Endothelial cell of umbilical vein (primary cell): Measurements from ENCODE around the gene PPP2R5D. TPM values are rescaled to one million over a fixed set of nuclear protein-coding genes. Genes with fewer than 3 reads are reported as not detected.
"Not testable (repeated sequence)": the region's sequence is repeated elsewhere in the genome, so short reads cannot be mapped to it uniquely, and the experiment has no call there.

ENCODE experiments used
- BruUV-seq: library from RNA; stranded (reverse); fragments of 400-500 nt; replicated peaks from 2 replicates; lab custom pipeline; 2021; lab: Mats Ljungman, UMichigan
- CTCF ChIA-PET: fragments of 300-600, 350-600 bp; sonication (Branson Sonifier 250); formaldehyde crosslinking; loops from one replicate; lab custom pipeline; 2021; ENCODE audit warnings: antibody characterized with exemption, inconsistent platforms; lab: Charles Lee
- POLR2A ChIA-PET: fragments of 300-600, 350-600 bp; sonication (Branson Sonifier 250); formaldehyde crosslinking; loops from one replicate; lab custom pipeline; 2021; ENCODE audit warnings: antibody characterized with exemption, inconsistent platforms; lab: Charles Lee
- DNase-seq: peaks from one replicate; pipeline ENCODE4 v3.0.0-alpha.2; 2011; ENCODE audit warnings: low read depth, low spot score
- FAIRE-seq: peaks from 2 replicates; lab custom pipeline; 2011; peaks lifted over from hg19 to GRCh38; lab: Jason Lieb, UNC
- H2AFZ ChIP-seq: 2 replicates; pipeline ENCODE4 v1.6.0; 2012; ENCODE audit warnings: low read depth, low read length, control low read depth, inconsistent platforms
- H3K27ac ChIP-seq: 2 replicates; pipeline ENCODE4 v1.5.1; 2011; ENCODE audit warnings: low read depth, mild to moderate bottlenecking, control low read depth, low read length, moderate library complexity; ENCODE audit not compliant: insufficient read depth
- H3K27me3 ChIP-seq, 2 experiments: 2 replicates each; pipeline versions ENCODE4 v1.6.0 to v1.6.1; 2011; ENCODE audit warnings: low read length in 2 of 2, mixed read lengths in 1 of 2; ENCODE audit not compliant: control insufficient read depth in 2 of 2, insufficient read depth in 2 of 2
- H3K36me3 ChIP-seq, 2 experiments: 2 replicates in 1 of 2; 3 replicates in 1 of 2; pipeline ENCODE4 v1.5.1; 2011; ENCODE audit warnings: low read length in 2 of 2, mild to moderate bottlenecking in 1 of 2, moderate library complexity in 1 of 2; ENCODE audit not compliant: control insufficient read depth in 2 of 2, insufficient read depth in 2 of 2; ENCODE audit errors: extremely low read depth in 1 of 2
- H3K4me1 ChIP-seq: 3 replicates; pipeline ENCODE4 v1.5.1; 2011; ENCODE audit warnings: mild to moderate bottlenecking, low read length; ENCODE audit not compliant: control insufficient read depth, insufficient read depth; ENCODE audit errors: extremely low read depth
- H3K4me2 ChIP-seq: 2 replicates; pipeline ENCODE4 v1.6.1; 2011; ENCODE audit warnings: low read length, control low read depth, mixed read lengths; ENCODE audit not compliant: insufficient read depth
- H3K4me3 ChIP-seq, 3 experiments: fragments of 200-600 bp in 1 of 3; sonication (generic), shearing (Covaris generic) in 1 of 3; replicated peaks in 1 of 3; 2 replicates each; pipeline ENCODE4 v1.5.1; 2011 to 2016; ENCODE audit warnings: control low read depth in 3 of 3, low read length in 3 of 3, mild to moderate bottlenecking in 2 of 3, inconsistent platforms in 1 of 3, low read depth in 1 of 3, moderate library complexity in 1 of 3; ENCODE audit not compliant: insufficient read depth in 1 of 3
- H3K79me2 ChIP-seq: 2 replicates; pipeline ENCODE4 v1.6.0; 2012; ENCODE audit warnings: low read length, inconsistent platforms; ENCODE audit not compliant: control insufficient read depth, insufficient read depth
- H3K9ac ChIP-seq: replicated peaks from 2 replicates; pipeline ENCODE3; 2011; ENCODE audit warnings: low read length, control low read depth; ENCODE audit not compliant: insufficient read depth; ENCODE audit errors: extremely low read depth
- H3K9me1 ChIP-seq: replicated peaks from 3 replicates; pipeline ENCODE4 v1.6.0; 2011; ENCODE audit warnings: mild to moderate bottlenecking, low read length; ENCODE audit not compliant: control insufficient read depth, insufficient read depth; ENCODE audit errors: extremely low read depth
- H3K9me3 ChIP-seq: replicated peaks from 2 replicates; pipeline ENCODE4 v1.5.1; 2012; ENCODE audit warnings: low read length, inconsistent platforms; ENCODE audit not compliant: control insufficient read depth, insufficient read depth
- H4K20me1 ChIP-seq: replicated peaks from 2 replicates; pipeline ENCODE3; 2011; ENCODE audit warnings: mild to moderate bottlenecking, low read length; ENCODE audit not compliant: control insufficient read depth, insufficient read depth; ENCODE audit errors: extremely low read depth
- CTCF ChIP-seq, 2 donors: IDR thresholded peaks; 1 replicate in 1 of 2; 2 replicates in 1 of 2; pipeline ENCODE4 v1.5.1; 2011; ENCODE audit warnings: low read length in 2 of 2, mild to moderate bottlenecking in 2 of 2, moderate library complexity in 2 of 2, control low read depth in 1 of 2, inconsistent platforms in 1 of 2, low read depth in 1 of 2; ENCODE audit not compliant: insufficient read depth in 1 of 2; ENCODE audit errors: extremely low read depth in 1 of 2
- EZH2 ChIP-seq: IDR thresholded peaks from 2 replicates; pipeline ENCODE4 v1.6.1; 2012; ENCODE audit warnings: borderline replicate concordance, low read depth, mild to moderate bottlenecking, moderate library complexity, low read length, inconsistent platforms; ENCODE audit not compliant: severe bottlenecking
- FOS ChIP-seq: IDR thresholded peaks from 2 replicates; pipeline ENCODE4 v1.6.1; 2011; ENCODE audit warnings: mild to moderate bottlenecking, low read length, moderate library complexity, borderline replicate concordance; ENCODE audit not compliant: insufficient read depth
- GATA2 ChIP-seq: IDR thresholded peaks from 2 replicates; pipeline ENCODE4 v1.7.0; 2011; ENCODE audit warnings: low read depth, mild to moderate bottlenecking, moderate library complexity, mixed read lengths, low read length; ENCODE audit not compliant: insufficient read length, insufficient read depth
- JUN ChIP-seq: IDR thresholded peaks from 2 replicates; pipeline ENCODE4 v1.6.1; 2011; ENCODE audit warnings: borderline replicate concordance, low read depth; ENCODE audit not compliant: insufficient read length, insufficient read depth
- MAX ChIP-seq: IDR thresholded peaks from 2 replicates; pipeline ENCODE4 v1.6.1; 2011; ENCODE audit not compliant: insufficient read depth, insufficient read length
- MYC ChIP-seq: IDR thresholded peaks from one replicate; pipeline ENCODE4 v1.6.1; 2011; ENCODE audit warnings: mild to moderate bottlenecking, low read depth, low read length
- POLR2A ChIP-seq: IDR thresholded peaks from 2 replicates; pipeline ENCODE4 v1.6.1; 2012; ENCODE audit warnings: low read depth, mild to moderate bottlenecking, control low read depth, low read length
- POLR2AphosphoS5 ChIP-seq: IDR thresholded peaks from 2 replicates; pipeline ENCODE4 v1.6.1; 2012; ENCODE audit warnings: low read depth, mild to moderate bottlenecking, control low read depth, low read length, moderate library complexity; ENCODE audit not compliant: insufficient read depth
- dilution Hi-C: fragments of 300-500 bp; cut with MboI; formaldehyde crosslinking; loops from one replicate; pipeline ENCODE4 v1.15.0; 2019; ENCODE audit warnings: low sequenced_read_pairs; ENCODE audit not compliant: extremely low pct_ligation_motif_present
- intact Hi-C: fragments of 100-400 bp; cut with micrococcal nuclease; formaldehyde crosslinking; loops from one replicate; pipeline ENCODE4 v1.10.0; 2022
- polyA plus RNA-seq, 4 experiments: library from polyadenylated mRNA; depleted of rRNA in 3 of 4; stranded (reverse) in 3 of 4; unstranded in 1 of 4; fragments of >200 nt; gene quantifications; 2 replicates each; pipeline versions ENCODE4 v1.2.1 to v1.2.3, GENCODE V29; 2011 to 2012; ENCODE audit warnings: missing spikeins in 1 of 4
- total RNA-seq: library from RNA; stranded (reverse); gene quantifications from 2 replicates; pipeline ENCODE4 v1.2.3, GENCODE V29; 2021

The PPP2R5D gene
- total and polyA plus RNA-seq, 2 donors (not counting 3 experiments of a cell fraction or from before 2014, with no cell fraction given), result 45.5 to 60.2 TPM

GRCh38 chr6:43040542-43041257 is 56.3 kb downstream of the PPP2R5D start:
- no peak overlapping the region for H3K4me3 ChIP-seq
- H3K27ac ChIP-seq, result no peak overlapping the region
- peaks cover 5 to 55% of the 10 kb centered on the region in 2 experiments for H3K36me3 ChIP-seq
- DNase-seq, result no peak
- H3K9ac ChIP-seq, result no peak overlapping the region
- intact Hi-C loops, result no loop called here
- FAIRE-seq, result no peak
- no peaks in the 10 kb centered on the region for H3K79me2 ChIP-seq
- H3K4me1 ChIP-seq, result no peaks in the 10 kb centered on the region
- H3K9me1 ChIP-seq, result no peaks in the 10 kb centered on the region
- H3K4me2 ChIP-seq, result no peak overlapping the region
- H4K20me1 ChIP-seq, result no peaks in the 10 kb centered on the region
- H3K9me3 ChIP-seq, result no peaks in the 10 kb centered on the region
- TF ChIP-seq MYC (no peak), FOS (no peak), JUN (no peak), CTCF (IDR thresholded peaks at IDR 0.05; ENCODE audit: extremely low read depth in 1 of 2, insufficient read depth in 1 of 2, low read depth in 1 of 2, low read length in 2 of 2) (no peak), POLR2AphosphoS5 (no peak), MAX (no peak), GATA2 (no peak), POLR2A (no peak), EZH2 (no peak)
- CTCF ChIA-PET, result interaction anchor here (0.6 to 1.2 kb wide), 2 partner anchors 9 to 259 kb away, joined by 3 read pairs; partner anchors contain the start of gene BICRAL
- BruUV-seq, result no TSS peak
- H3K27me3 ChIP-seq, result no peaks in the 10 kb centered on the region
- no peak overlapping the region for H2AFZ ChIP-seq
- POLR2A ChIA-PET, result no interaction called here
- dilution Hi-C loops, result no loop called here

GRCh38 chr6:43041475-43041874 is 57.1 kb downstream of the PPP2R5D start:
- H2AFZ ChIP-seq, H3K4me3 ChIP-seq, H3K4me1 ChIP-seq, H3K9me3 ChIP-seq, H4K20me1 ChIP-seq, FAIRE-seq, H3K79me2 ChIP-seq, intact Hi-C loops, dilution Hi-C loops, H3K9ac ChIP-seq, H3K27me3 ChIP-seq, BruUV-seq, H3K27ac ChIP-seq, DNase-seq, H3K9me1 ChIP-seq, H3K4me2 ChIP-seq: not testable (repeated sequence)
- CTCF ChIA-PET, result interaction anchor here (1.1 kb wide), 1 partner anchor 102 kb away, joined by 3 read pairs; no protein-coding TSS in a partner anchor
- POLR2A ChIA-PET, result interaction anchor here (0.6 kb wide), 1 partner anchor 240 kb away, joined by 3 read pairs; no protein-coding TSS in a partner anchor
- peaks cover 5 to 57% of the 10 kb centered on the region in 2 experiments for H3K36me3 ChIP-seq
